ENCODE measurements around the gene FAM131B.

FAM131B gene

DNA sequence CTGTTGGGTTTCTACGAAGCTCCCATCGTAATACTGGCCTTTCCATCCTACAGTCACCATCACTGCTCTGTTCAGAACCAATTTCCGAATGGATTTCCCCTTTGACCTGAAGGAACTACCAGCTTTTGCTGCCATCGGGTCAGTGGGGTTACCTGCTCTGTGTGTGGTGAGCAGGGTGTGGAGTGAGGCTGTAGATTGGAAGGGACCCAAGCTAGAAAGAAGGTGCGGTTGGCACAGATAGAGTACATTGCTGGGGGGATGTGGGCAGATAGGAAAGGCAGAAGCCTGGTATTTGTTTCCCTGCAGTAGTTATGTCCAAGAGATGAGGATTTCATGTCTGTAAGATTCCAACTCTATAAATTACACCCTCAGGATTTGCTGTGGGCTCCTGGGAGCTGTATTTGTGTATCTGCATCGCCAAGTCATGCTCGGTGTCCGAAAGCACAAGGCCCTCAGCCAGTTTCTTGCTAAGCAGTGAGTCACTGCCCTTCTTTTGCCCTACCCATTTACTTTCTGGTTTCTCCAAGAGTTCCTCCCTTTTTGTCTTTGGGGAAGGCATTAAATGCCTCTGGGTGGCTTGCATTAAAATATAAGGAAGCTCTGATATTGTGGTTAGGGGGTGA, 31.2 kb downstream of the FAM131B start:
- POLR2A ChIA-PET, result no interaction called here
- CTCF ChIA-PET, result interaction anchor here (0.7 kb wide), 1 partner anchor 9 kb away, joined by 3 read pairs; no protein-coding TSS in a partner anchor
- no peak for DNase-seq (ENCODE audit: extremely low spot score)
- TF ChIP-seq ARNT (IDR thresholded peaks at IDR 0.05) (no peak), FOXM1 (IDR thresholded peaks at IDR 0.05; ENCODE audit: borderline replicate concordance) (no peak), NFRKB (IDR thresholded peaks at IDR 0.05) (no peak), SUZ12 (IDR thresholded peaks at IDR 0.05) (no peak), L3MBTL2 (conservative IDR thresholded peaks at IDR 0.05) (no peak), LEF1 (IDR thresholded peaks at IDR 0.05; ENCODE audit: borderline replicate concordance) (no peak), HDGF (IDR thresholded peaks at IDR 0.05; ENCODE audit: borderline replicate concordance) (no peak)

DNA sequence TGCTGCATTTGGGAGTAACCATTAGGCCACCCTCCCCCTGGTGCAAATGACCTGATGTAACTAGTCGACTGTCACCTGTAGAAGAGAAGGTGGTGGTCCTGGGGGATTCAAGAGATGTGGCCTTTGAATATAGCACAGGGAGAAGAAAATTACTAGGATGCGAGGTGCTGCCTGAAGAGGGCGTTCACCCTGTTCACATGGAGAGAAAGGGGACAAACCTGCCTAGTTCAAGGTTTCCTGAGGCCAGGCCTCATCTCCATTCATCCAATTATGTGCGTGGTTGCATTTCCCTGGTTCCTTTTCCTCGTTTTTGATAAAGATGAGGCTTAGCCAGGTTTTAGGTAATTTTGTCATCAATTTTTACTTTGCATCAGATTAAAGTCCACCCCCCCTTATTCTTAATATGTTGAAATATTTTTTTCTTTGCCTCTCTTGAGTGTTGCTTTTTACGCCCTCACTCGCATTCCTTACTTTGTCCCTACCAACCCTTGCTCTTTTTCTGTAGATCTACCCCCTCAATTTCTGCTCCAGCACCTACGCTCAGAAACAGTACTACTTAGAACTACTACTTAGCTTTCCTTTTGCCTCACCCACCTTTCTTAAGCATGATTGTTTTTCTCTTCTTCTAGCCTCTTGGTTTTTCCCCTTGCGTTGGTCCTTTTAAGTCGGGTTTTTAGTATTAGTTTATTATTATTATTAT, 32.9 kb downstream of the FAM131B start:
- CTCF ChIA-PET, result no interaction called here
- POLR2A ChIA-PET, result no interaction called here
- TF ChIP-seq TARDBP (IDR thresholded peaks at IDR 0.05), result no peak
- no peak for TF ChIP-seq HDGF (IDR thresholded peaks at IDR 0.05; ENCODE audit: borderline replicate concordance)
- TF ChIP-seq, protein P1, sequence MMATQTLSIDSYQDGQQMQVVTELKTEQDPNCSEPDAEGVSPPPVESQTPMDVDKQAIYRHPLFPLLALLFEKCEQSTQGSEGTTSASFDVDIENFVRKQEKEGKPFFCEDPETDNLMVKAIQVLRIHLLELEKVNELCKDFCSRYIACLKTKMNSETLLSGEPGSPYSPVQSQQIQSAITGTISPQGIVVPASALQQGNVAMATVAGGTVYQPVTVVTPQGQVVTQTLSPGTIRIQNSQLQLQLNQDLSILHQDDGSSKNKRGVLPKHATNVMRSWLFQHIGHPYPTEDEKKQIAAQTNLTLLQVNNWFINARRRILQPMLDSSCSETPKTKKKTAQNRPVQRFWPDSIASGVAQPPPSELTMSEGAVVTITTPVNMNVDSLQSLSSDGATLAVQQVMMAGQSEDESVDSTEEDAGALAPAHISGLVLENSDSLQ (IDR thresholded peaks at IDR 0.05), result no peak
- TF ChIP-seq ARNT (IDR thresholded peaks at IDR 0.05), result no peak
- no peak for TF ChIP-seq ZNF384 (IDR thresholded peaks at IDR 0.05)
- no peak for TF ChIP-seq L3MBTL2 (conservative IDR thresholded peaks at IDR 0.05)
- TF ChIP-seq SUZ12 (IDR thresholded peaks at IDR 0.05), result no peak
- no peak for TF ChIP-seq FOXK2 (IDR thresholded peaks at IDR 0.05)
- no peak for TF ChIP-seq FOXM1 (IDR thresholded peaks at IDR 0.05; ENCODE audit: borderline replicate concordance)
- no peak for TF ChIP-seq ELF4 (IDR thresholded peaks at IDR 0.05)
- TF ChIP-seq BHLHE40 (IDR thresholded peaks at IDR 0.05; ENCODE audit: borderline replicate concordance), result no peak
- no peak for TF ChIP-seq LEF1 (IDR thresholded peaks at IDR 0.05; ENCODE audit: borderline replicate concordance)
- TF ChIP-seq FOXA1 (IDR thresholded peaks at IDR 0.05), result no peak
- TF ChIP-seq SP1 (IDR thresholded peaks at IDR 0.05), result no peak
- no peak for DNase-seq (ENCODE audit: extremely low spot score)

DNA sequence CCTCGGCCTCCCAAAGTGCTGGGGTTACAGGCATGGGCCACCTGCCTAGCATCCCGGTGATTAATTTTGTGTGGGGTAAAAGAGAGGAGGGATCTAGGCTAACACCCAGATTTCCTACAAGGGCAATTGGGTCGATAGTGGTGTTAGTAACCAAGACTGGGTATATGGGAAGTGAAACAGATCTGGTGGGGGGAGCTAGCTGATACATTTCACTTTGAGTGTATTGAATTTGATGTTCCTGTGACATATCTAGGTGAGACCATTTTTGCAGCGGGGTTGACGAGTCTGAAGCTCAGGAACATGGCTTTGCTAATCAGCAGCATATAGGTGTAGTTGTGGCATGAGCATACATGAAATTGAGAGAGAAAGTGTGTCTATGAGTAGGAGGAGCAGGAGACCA, 34.6 kb downstream of the FAM131B start:
- DNase-seq (ENCODE audit: extremely low spot score), result no peak
- ChIA-PET POLR2A (interaction anchor here (0.7 kb wide), 1 partner anchor 9 kb away, joined by 3 read pairs; no protein-coding TSS in a partner anchor), CTCF (interaction anchor here (0.6 to 1.0 kb wide), 2 partner anchors 9 to 71 kb away, joined by 3 to 5 read pairs; no protein-coding TSS in a partner anchor)
- TF ChIP-seq HDGF (IDR thresholded peaks at IDR 0.05; ENCODE audit: borderline replicate concordance) (no peak), LEF1 (IDR thresholded peaks at IDR 0.05; ENCODE audit: borderline replicate concordance) (no peak), ARNT (IDR thresholded peaks at IDR 0.05) (no peak), FOXM1 (IDR thresholded peaks at IDR 0.05; ENCODE audit: borderline replicate concordance) (no peak), BHLHE40 (IDR thresholded peaks at IDR 0.05; ENCODE audit: borderline replicate concordance) (no peak), ZNF384 (IDR thresholded peaks at IDR 0.05) (no peak), L3MBTL2 (conservative IDR thresholded peaks at IDR 0.05) (no peak)
- TF ChIP-seq, protein P1 (IDR thresholded peaks at IDR 0.05), result no peak

DNA sequence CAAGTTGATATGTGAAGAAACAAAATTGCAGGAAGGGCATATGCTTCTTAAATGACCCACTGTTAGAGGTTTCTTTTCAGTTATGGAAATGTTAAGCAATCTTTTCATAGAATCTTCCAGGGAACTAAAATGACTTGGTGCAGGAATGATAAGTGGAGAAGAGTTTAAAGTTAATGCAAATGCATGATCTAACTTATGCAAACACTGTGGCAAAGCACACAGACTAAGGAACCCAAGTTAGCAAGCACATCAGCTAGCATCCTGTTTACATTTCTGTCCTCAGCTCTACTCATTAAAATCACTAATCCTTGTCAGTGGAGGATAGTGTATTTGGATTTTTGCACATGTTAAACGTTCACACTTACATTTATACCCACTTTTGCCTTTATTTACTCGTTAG, 37.3 kb downstream of the FAM131B start:
- ChIA-PET CTCF (no interaction called here), POLR2A (no interaction called here)
- DNase-seq (ENCODE audit: extremely low spot score), result no peak
- TF ChIP-seq SUZ12 (IDR thresholded peaks at IDR 0.05), result no peak
- TF ChIP-seq NFRKB (IDR thresholded peaks at IDR 0.05), result no peak
- no peak for TF ChIP-seq HDGF (IDR thresholded peaks at IDR 0.05; ENCODE audit: borderline replicate concordance)
- TF ChIP-seq ARNT (IDR thresholded peaks at IDR 0.05), result no peak
- no peak for TF ChIP-seq FOXK2 (IDR thresholded peaks at IDR 0.05)
- no peak for TF ChIP-seq SP1 (IDR thresholded peaks at IDR 0.05)
- TF ChIP-seq FOXM1 (IDR thresholded peaks at IDR 0.05; ENCODE audit: borderline replicate concordance), result no peak
- TF ChIP-seq ELF4 (IDR thresholded peaks at IDR 0.05), result no peak
- TF ChIP-seq TARDBP (IDR thresholded peaks at IDR 0.05), result no peak
- TF ChIP-seq CTBP1 (IDR thresholded peaks at IDR 0.05; ENCODE audit: borderline replicate concordance), result no peak
- TF ChIP-seq L3MBTL2 (conservative IDR thresholded peaks at IDR 0.05), result no peak
- no peak for TF ChIP-seq BHLHE40 (IDR thresholded peaks at IDR 0.05; ENCODE audit: borderline replicate concordance)
- TF ChIP-seq ZNF384 (IDR thresholded peaks at IDR 0.05), result no peak
- TF ChIP-seq, protein P1 (IDR thresholded peaks at IDR 0.05), result no peak

DNA sequence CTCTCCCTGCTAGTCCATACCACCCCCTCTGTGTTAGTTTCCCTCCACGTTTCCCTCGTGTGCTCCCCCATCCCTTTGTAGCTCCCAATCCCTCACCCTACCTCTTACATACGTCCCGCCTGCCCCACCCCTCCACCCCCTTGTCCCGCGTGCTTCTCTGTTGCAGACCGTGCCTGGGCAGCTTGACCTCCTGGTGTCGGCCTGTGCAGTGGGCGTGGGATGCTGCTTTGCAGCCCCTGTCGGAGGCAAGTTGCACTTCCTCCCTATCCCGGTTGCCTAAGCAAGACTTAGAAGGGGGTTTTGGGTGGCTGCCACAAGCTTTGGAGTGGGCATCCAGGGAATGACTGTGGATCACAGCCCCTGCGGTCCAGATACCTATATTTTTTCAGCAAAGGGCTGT, 38.9 kb downstream of the FAM131B start:
- TF ChIP-seq ZNF384 (IDR thresholded peaks at IDR 0.05) (no peak), ELF4 (IDR thresholded peaks at IDR 0.05) (no peak), NFRKB (IDR thresholded peaks at IDR 0.05) (no peak), SP1 (IDR thresholded peaks at IDR 0.05) (no peak), FOXK2 (IDR thresholded peaks at IDR 0.05) (no peak), HDGF (IDR thresholded peaks at IDR 0.05; ENCODE audit: borderline replicate concordance) (no peak), FOXA1 (IDR thresholded peaks at IDR 0.05) (no peak)
- no peak for DNase-seq (ENCODE audit: extremely low spot score)
- ChIA-PET CTCF (interaction anchor here (1.2 kb wide), 1 partner anchor 14 kb away, joined by 3 read pairs; no protein-coding TSS in a partner anchor), POLR2A (no interaction called here)

All from HEK293T (cell line).